Esophagus squamous epithelium (tissue), 5 donors: ENCODE measurements around the gene PLP2. TPM values are rescaled to one million over a fixed set of nuclear protein-coding genes. Genes with fewer than 3 reads are reported as not detected.
A peak's percentile ranks its signal among the peaks of the same experiment; 100 is the strongest.
"Not testable (repeated sequence)": the region's sequence is repeated elsewhere in the genome, so short reads cannot be mapped to it uniquely, and the experiment has no call there.

Source experiments
- DNase-seq: peaks from one replicate; lab custom pipeline; 2025; lab: John Stamatoyannopoulos, UW
- H3K27ac ChIP-seq, 4 donors: fragments of 200-600 bp; sonication (generic); one replicate each; pipeline ENCODE4 v1.5.1; 2016 to 2019; ENCODE audit warnings: mild to moderate bottlenecking in 1 of 4
- H3K27me3 ChIP-seq, 4 donors: fragments of 200-600 bp; sonication (generic); 1 replicate in 3 of 4; 2 replicates in 1 of 4; pipeline versions ENCODE4 v1.5.1 to v1.6.0; 2017 to 2021; ENCODE audit warnings: antibody characterized with exemption in 1 of 4
- H3K36me3 ChIP-seq, 3 donors: fragments of 200-600 bp; sonication (generic); one replicate each; pipeline ENCODE4 v1.5.1; 2016 to 2019
- H3K4me1 ChIP-seq, 3 donors: fragments of 200-600 bp; sonication (generic); one replicate each; pipeline ENCODE4 v1.5.1; 2017 to 2019
- H3K4me3 ChIP-seq, 4 donors: fragments of 200-600 bp; sonication (generic); 1 replicate in 3 of 4; 2 replicates in 1 of 4; pipeline ENCODE4 v1.5.1; 2016 to 2019; ENCODE audit warnings: mild to moderate bottlenecking in 2 of 4, moderate library complexity in 1 of 4
- H3K9me3 ChIP-seq, 3 donors: fragments of 200-600 bp; sonication (generic); one replicate each; pipeline ENCODE4 v1.5.1; 2016 to 2019
- CTCF ChIP-seq, 6 experiments: fragments of 450-650 bp in 4 of 6; fragments of 200-600 bp in 2 of 6; sonication (generic) in 2 of 6; IDR thresholded peaks; one replicate each; pipeline ENCODE4 v1.5.1; 2016 to 2019; ENCODE audit warnings: antibody characterized with exemption in 6 of 6, mild to moderate bottlenecking in 4 of 6, moderate library complexity in 4 of 6
- POLR2A ChIP-seq, 4 donors: fragments of 450-650 bp; IDR thresholded peaks; one replicate each; pipeline ENCODE4 v1.6.1; 2017; ENCODE audit warnings: antibody characterized with exemption in 4 of 4, mild to moderate bottlenecking in 4 of 4, moderate library complexity in 3 of 4
- WGBS, 2 donors: methylation state at CpG; one replicate each; pipeline ENCODE4 v1.1.5; 2018; 5-methylcytosine and 5-hydroxymethylcytosine counted together
- intact Hi-C: fragments of 100-400 bp; cut with DNase I; formaldehyde crosslinking; loops from one replicate; pipeline ENCODE4 v1.15.0; 2022
- total RNA-seq, 4 donors: library from RNA; depleted of rRNA; stranded (reverse); fragments of >200 nt; gene quantifications; one replicate each; pipeline ENCODE4 v1.1.0, GENCODE V29; 2016
- donor health status: DM: yes; HTN: yes; CAD: no.

Gene PLP2
- total RNA-seq, 4 donors from 2014 or later, result 134 to 187 (median 152) TPM

GRCh38 chrX:49137492-49137891, 34.2 kb upstream of the PLP2 start:
- H3K27me3 ChIP-seq, result no peaks in the 10 kb centered on the region
- WGBS, 2 donors, result 89 to 100% methylated on average over 1 of the region's 1 CpG
- H3K4me3 ChIP-seq, result no peak overlapping the region
- peaks cover 4 to 27% (median 10%) of the 10 kb centered on the region in 3 donors for H3K9me3 ChIP-seq
- intact Hi-C loops, result no loop called here
- DNase-seq, result no peak
- no peaks in the 10 kb centered on the region for H3K36me3 ChIP-seq
- H3K27ac ChIP-seq, result no peak overlapping the region
- TF ChIP-seq CTCF (IDR thresholded peaks at IDR 0.05) (no peak), POLR2A (IDR thresholded peaks at IDR 0.05) (no peak)
- H3K4me1 ChIP-seq, result no peaks in the 10 kb centered on the region

GRCh38 chrX:49139713-49140112, 32.0 kb upstream of the PLP2 start:
- DNase-seq, result no peak
- H3K4me1 ChIP-seq, result no peaks in the 10 kb centered on the region
- WGBS, 2 donors, result 78 to 93% methylated on average over 2 to 4 of the region's 4 CpGs
- H3K4me3 ChIP-seq, result no peak overlapping the region
- H3K36me3 ChIP-seq, result no peaks in the 10 kb centered on the region
- no peaks in the 10 kb centered on the region for H3K27me3 ChIP-seq
- H3K27ac ChIP-seq, result no peak overlapping the region
- TF ChIP-seq CTCF (IDR thresholded peaks at IDR 0.05), result no peak
- TF ChIP-seq POLR2A (IDR thresholded peaks at IDR 0.05), result no peak
- peaks cover 4 to 27% (median 10%) of the 10 kb centered on the region in 3 donors for H3K9me3 ChIP-seq
- intact Hi-C loops, result no loop called here

- TF ChIP-seq CTCF (IDR thresholded peaks at IDR 0.05), result peak in 4 of 6 experiments; percentile 8 to 29 (median 12)
Measured at GRCh38 chrX:49142264-49142663, 29.4 kb upstream of the PLP2 start.

DNA sequence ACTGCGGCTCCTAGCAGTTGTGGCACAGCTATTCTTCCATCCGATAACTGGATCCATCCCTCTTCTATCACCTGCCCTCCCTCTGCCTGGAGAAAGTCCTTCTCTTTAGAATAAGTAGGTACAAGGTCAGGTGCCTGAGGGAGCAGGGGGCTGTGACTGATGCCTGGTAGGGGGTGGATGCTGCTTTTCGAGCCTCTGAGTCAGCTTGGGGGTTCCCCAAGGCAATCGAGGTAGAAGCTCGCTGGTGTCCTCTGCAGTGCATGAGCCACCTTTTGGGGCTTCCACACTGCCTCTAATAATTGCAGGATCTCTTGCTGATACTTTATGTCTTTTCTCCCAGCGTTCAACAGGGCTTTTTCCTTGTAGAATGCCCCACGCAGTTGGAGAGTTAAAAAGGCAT, 28.5 kb upstream of the PLP2 start:
- WGBS, 2 donors, result 30 to 69% methylated on average over 4 to 6 of the region's 7 CpGs
- H3K36me3 ChIP-seq, H3K27me3 ChIP-seq, H3K4me1 ChIP-seq, intact Hi-C loops, DNase-seq, H3K4me3 ChIP-seq, H3K27ac ChIP-seq: not testable (repeated sequence)
- H3K9me3 ChIP-seq, result peaks cover 4 to 27% (median 10%) of the 10 kb centered on the region in 3 donors

More at GRCh38 chrX:49142264-49142663, 29.4 kb upstream of the PLP2 start:
- intact Hi-C loops, H3K4me1 ChIP-seq, H3K4me3 ChIP-seq, DNase-seq, H3K36me3 ChIP-seq, H3K27ac ChIP-seq, H3K27me3 ChIP-seq: not testable (repeated sequence)
- peaks cover 4 to 27% (median 10%) of the 10 kb centered on the region in 3 donors for H3K9me3 ChIP-seq
- WGBS, 2 donors, result 46 to 57% methylated on average over 8 to 9 of the region's 9 CpGs

GRCh38 chrX:49147282-49147681, 24.4 kb upstream of the PLP2 start:
- no peak for DNase-seq
- H3K4me3 ChIP-seq, result no peak overlapping the region
- TF ChIP-seq POLR2A (IDR thresholded peaks at IDR 0.05), result no peak
- TF ChIP-seq CTCF (IDR thresholded peaks at IDR 0.05), result no peak
- WGBS, 2 donors, result 90 to 100% methylated on average over 2 to 5 of the region's 8 CpGs
- H3K27ac ChIP-seq, result no peak overlapping the region
- H3K4me1 ChIP-seq, result no peaks in the 10 kb centered on the region
- H3K27me3 ChIP-seq, result no peaks in the 10 kb centered on the region
- no peaks in the 10 kb centered on the region for H3K36me3 ChIP-seq
- no peaks in the 10 kb centered on the region for H3K9me3 ChIP-seq
- intact Hi-C loops, result no loop called here

- no peaks in the 10 kb centered on the region for H3K36me3 ChIP-seq
- no peaks in the 10 kb centered on the region for H3K4me1 ChIP-seq
- 91 to 92% methylated on average over 3 to 13 of the region's 13 CpGs for WGBS, 2 donors
- H3K27me3 ChIP-seq, result no peaks in the 10 kb centered on the region
- DNase-seq, result no peak
- TF ChIP-seq POLR2A (IDR thresholded peaks at IDR 0.05) (no peak), CTCF (IDR thresholded peaks at IDR 0.05) (no peak)
- H3K4me3 ChIP-seq, result no peak overlapping the region
- intact Hi-C loops, result no loop called here
- no peaks in the 10 kb centered on the region for H3K9me3 ChIP-seq
- no peak overlapping the region for H3K27ac ChIP-seq
Measured at GRCh38 chrX:49147936-49148335, 23.8 kb upstream of the PLP2 start.

- H3K27me3 ChIP-seq, H3K36me3 ChIP-seq, H3K4me3 ChIP-seq, H3K9me3 ChIP-seq, DNase-seq, H3K27ac ChIP-seq, intact Hi-C loops, H3K4me1 ChIP-seq: not testable (repeated sequence)
- WGBS, 2 donors, result 54 to 63% methylated on average over 5 to 7 of the region's 21 CpGs
Measured at GRCh38 chrX:49148390-49149100, 23.2 kb upstream of the PLP2 start.

GRCh38 chrX:49149291-49149690, 22.4 kb upstream of the PLP2 start:
- H3K9me3 ChIP-seq, intact Hi-C loops, H3K4me3 ChIP-seq, H3K27me3 ChIP-seq, H3K4me1 ChIP-seq, DNase-seq, H3K27ac ChIP-seq, H3K36me3 ChIP-seq: not testable (repeated sequence)
- 88 to 91% methylated on average over 5 to 12 of the region's 14 CpGs for WGBS, 2 donors
